Astrocyte (in vitro differentiated cells and primary cell): ENCODE results near the gene RSRC2. TPM values are rescaled to one million over a fixed set of nuclear protein-coding genes. Genes with fewer than 3 reads are reported as not detected.

Experiments
- total RNA-seq: library from RNA; stranded (reverse); gene quantifications from 2 replicates; pipeline ENCODE4 v1.2.1, GENCODE V29; 2021

RSRC2 gene
- total RNA-seq, 1 donor from 2014 or later, result 56.3 TPM

Other genes with a start within 250 kb of the RSRC2 start
- 59.4 and 70.0 TPM in 2 replicates for gene CLIP1, start 104.3 kb downstream of the RSRC2 start, total RNA-seq
- gene ZCCHC8, start 26.0 kb downstream of the RSRC2 start, total RNA-seq, result 23.8 and 25.3 TPM in 2 replicates
- 8.6 and 10.6 TPM in 2 replicates for gene KNTC1, start 313 bp upstream of the RSRC2 start, total RNA-seq
- not detected in 2 replicates for gene HCAR2, start 176.4 kb upstream of the RSRC2 start, total RNA-seq
- not detected in 2 replicates for gene HCAR3, start 189.9 kb upstream of the RSRC2 start, total RNA-seq
- not detected in 2 replicates for gene HCAR1, start 203.9 kb upstream of the RSRC2 start, total RNA-seq
- gene DENR, start 225.9 kb upstream of the RSRC2 start, total RNA-seq, result 58.2 and 62.9 TPM in 2 replicates
- gene CCDC62, start 247.6 kb upstream of the RSRC2 start, total RNA-seq, result 0.60 and 0.82 TPM in 2 replicates